GM18498 (cell line): ENCODE data around the gene TBC1D22A.

Experiments
- ATAC-seq: cut with Tn5 transposase; IDR thresholded peaks from one replicate; pipeline ENCODE4 v1.9.1; 2021; ENCODE audit warnings: mild to moderate bottlenecking, moderate library complexity; ENCODE audit not compliant: unreplicated experiment

The TBC1D22A gene

DNA sequence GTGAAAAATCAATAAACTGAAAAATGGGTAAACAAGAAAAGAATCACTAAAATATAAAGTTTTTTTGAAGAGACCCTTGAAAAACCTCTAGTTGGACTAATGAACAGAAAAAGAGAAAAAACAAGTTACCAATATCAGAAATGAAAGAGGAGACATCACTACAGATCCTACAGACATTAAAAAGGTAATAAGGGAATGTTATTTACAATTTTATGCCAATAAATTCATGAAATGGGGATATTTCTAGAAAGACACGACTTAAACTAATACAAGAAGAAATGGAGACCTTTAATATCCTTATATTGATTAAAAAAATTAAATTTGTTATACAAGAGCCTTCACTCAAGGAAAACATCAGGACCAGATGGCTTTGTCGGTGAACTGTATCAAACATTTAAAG lies 109.4 kb downstream of the TBC1D22A start:
- no peak for ATAC-seq

DNA sequence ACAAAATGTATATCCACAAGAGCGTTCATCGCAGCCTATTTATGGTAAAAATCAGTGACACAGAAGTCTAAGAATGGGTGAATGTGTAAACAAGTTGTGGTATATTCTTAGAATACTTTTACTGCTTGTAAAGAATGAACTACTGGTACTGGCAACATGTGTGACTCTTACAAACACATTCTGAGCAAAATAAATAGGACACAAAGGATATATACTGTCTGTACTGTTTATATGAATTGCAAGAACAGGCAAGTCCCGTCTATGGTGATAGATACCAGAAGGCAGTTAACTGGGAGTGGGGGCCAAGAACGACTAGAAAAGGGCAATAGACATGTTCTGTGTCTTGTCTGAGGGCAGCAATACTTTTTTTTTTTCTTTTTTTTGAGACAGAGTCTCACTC lies 112.6 kb downstream of the TBC1D22A start:
- ATAC-seq = no peak

DNA sequence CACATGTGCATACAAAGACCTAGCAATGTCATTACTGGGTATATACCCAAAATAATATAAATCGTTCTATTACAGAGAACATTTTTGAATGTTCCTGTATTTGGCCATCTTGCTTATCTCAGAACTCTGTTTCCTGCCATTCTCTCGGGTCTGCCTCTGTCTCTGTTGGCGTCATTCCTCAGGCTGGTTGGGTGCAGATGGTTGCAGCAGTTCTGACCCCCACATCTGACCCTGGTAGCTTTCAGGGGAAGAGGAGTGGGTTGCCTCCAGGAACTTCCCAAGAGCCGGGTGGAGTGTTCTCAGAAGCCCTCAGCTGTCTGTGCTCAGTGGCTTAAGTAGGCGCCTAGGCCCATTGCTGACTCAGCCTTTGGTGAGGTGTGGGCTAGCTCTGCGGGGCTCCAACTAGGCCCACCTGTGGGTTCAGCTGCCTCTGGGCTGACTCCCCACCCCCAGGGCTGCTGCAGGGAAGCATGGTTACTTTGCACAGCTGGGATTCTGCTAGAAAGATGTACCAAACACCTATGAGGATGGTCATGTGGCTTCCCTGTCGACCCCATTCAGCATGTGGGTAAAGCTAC lies 114.0 kb downstream of the TBC1D22A start:
- no peak for ATAC-seq

DNA sequence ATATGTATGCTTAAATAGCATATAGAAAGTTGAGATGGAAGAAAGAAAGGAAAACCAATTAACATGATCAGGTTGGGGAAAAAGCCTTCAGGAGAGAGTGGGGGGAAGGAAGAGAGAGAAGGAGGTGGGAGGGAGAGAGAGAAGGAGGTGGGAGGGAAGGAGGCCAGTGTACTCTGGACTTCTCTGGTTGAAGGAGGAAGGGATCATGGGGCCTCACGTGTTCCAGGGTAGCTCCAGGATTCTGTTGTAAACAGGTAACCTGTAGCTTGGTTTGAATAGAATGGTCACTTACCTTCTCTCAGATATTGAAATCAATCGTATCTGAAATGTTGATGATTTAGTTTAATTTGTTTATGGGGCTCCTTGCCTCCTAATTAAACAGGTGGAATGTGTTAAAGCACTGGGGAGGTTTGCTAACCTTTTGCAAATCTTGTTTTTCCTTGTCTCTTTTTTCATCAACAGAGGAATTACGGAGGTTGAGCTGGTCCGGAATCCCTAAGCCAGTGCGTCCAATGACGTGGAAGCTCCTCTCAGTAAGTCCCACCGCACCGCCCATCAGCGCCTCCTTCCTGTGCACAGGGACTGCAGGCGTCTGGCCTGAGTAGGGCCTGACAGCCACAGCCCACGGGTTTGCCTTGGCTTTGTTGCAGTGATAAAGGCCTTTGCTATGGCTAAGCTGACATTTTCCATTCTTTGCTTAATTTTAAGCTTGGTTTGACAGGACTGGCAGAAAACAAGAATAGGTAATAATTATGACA lies 115.9 kb downstream of the TBC1D22A start:
- no peak for ATAC-seq

DNA sequence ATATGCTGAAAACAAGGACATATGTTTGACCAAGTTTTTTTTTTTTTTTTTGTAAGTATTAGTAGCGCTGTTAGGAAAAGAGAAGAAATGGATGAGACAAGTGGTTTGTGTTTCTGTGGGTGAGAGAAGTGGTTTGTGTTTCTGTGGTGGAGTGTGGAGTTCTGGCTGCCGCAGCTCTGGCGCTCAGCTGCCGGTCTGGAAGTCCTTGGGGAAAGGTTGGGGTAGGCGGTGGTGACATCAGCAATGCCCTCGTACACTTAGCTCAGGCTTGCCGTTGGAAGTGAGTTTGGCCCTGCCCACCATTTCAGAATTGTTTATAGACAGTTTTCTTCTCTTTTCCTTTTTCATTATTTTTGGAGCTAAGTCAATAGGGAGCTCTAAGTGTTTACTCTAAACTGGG lies 116.6 kb downstream of the TBC1D22A start:
- no peak for ATAC-seq

DNA sequence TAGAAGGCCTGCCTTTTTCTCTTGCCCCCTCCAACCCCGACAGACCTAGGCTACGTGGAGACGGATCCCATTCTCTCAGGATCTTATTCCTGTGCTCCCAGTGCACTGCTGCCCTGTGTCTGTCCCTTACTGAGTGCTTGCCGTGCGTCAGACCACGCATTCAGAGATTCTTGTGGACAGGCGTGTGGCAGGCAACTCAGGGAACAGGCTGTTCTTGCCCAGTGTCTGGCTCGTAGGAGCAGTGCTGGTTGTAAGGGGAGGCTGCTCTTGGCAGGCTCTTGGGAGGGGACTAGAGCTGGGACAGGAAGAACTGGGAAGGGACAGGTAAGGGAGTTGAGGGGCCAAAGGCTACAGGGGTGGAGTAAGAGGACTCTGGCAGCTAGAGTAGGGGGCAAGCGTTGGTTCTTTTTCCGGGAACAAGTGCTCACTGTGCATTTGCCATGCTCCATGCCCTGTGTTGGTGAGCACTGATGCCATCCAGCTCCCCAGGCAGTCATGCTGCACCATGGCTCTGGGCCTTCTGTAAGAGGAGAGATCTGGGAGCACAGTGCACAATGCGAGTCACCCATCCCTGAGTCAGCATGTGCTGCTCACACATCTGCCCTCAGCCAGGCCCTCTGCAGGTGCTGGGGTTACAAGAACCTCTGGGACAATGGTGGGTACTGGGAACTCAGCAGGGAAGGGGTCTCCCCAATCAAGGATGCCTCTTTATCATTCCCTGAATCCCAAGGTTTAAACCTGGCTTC lies 119.1 kb downstream of the TBC1D22A start:
- ATAC-seq = no peak

DNA sequence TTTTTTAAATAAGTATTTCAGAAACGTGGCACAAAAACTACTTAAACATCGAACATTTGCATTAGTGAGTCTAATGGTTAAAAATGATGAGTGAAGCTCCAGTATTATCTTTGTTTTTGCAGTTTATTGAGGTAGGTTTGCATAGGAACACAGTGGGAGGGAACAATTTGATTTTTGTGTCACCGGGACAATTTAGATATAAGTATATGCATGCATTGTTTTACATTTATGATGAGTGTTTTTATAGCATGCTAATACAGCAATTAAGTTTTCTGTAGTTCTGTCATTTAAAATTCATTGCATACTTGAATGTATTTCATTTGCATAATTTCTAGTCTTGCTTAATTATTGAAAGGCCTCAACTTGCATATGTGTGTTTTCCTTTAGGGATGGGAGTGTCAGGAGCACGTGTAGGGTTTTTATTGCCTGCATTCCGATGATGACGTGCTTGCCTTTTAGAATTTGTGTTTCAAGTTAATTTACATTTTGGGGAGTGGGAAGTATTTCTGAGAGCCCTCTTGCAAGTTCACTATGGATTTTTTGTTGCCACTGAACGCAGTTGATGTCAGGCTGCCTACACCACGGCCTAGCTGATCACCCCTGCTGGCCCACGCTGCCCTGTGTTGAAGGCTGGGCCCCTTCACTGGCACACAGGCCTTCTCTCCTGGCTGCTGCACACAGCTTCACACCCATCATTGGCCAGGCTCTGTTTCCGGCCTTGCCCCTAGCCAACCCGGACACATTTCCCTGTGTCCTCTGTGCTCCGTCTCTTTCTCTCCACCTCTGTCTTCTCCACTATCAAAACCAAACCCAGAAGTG lies 120.9 kb downstream of the TBC1D22A start:
- no peak for ATAC-seq

DNA sequence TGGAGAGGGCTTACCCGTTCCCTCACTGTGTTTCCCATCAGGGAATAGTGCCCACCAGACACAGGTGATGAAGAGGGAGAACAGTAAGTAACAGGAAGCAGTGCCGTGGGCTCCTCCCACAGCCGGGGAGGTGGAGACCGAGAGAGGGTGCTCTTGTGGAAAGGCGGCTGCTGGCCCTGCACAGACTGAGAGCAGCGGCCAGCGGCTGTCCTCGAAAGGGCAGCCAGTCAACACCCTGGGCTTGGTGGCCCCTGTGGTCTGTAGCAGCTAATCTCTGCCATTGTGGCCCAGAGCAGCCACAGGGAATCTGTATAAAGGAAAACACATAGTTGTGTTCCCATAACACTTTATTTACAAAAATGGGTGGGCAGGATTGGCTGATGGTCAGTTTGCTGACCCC lies 121.9 kb downstream of the TBC1D22A start:
- no peak for ATAC-seq

DNA sequence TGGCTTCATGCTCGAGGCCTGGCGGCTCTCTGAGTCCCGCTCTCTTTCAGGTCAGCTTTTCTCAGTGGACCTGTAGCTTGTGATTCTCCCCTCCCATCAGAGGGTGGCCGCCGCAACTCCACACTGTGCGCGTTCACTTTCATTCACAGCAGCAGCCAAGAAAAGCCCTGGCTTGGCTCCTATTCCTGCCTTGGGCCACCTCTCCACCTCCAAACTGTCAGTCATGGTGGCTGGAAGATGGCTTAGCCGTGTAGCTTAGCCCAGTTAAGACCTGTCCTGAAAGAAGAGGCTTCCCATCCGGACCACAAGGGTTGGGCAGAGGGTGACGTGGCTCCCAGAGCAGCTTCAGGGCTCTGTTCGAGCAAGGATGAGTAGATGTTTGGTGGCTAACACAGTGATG lies 125.5 kb downstream of the TBC1D22A start:
- ATAC-seq = no peak

DNA sequence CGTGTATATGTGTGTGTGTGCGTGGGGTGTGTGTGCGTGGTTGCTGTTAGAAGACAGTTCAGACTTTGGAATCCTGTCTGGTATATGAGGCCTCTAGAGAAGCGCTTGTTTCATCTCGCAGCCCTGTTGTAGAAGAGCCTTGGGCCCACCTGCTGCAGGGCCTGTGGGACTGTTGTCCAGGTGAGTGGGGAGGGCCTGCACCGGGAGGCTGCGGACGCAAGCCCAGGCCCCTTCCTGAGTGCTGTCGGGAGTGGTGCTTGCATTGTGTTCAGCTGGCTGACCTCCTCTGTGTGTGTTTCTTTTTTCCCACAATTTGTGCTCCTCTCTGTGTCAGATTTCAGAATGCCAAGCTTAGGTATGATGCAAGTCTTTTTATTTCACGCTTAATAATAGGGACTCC lies 128.4 kb downstream of the TBC1D22A start:
- ATAC-seq = no peak

DNA sequence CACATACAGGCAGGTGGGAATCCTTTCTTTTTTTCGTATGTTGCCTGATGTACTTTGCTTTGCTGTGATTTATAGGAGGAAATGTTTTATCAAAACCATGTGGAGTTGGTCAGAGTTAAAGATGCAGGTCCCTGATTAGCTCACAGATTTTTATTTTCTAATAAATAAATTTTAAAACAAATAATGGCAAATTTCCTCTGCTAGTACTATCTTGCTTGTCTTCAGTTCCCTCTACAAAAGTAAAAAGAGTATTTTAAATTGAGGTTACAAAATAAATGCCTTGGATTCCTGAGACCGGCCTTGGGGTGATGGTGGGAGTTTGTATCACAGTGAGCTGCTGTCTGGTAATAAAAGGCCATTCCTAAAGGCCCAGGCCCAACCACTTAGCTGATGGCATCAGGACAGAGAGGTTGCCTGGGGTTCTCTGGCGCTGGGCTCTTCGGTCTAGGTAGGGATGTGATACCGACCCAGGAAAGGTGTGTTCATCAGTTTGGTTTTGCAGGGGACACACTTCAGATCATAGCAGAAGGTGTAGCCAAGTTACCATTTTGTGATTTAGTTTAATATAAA lies 129.0 kb downstream of the TBC1D22A start:
- no peak for ATAC-seq

DNA sequence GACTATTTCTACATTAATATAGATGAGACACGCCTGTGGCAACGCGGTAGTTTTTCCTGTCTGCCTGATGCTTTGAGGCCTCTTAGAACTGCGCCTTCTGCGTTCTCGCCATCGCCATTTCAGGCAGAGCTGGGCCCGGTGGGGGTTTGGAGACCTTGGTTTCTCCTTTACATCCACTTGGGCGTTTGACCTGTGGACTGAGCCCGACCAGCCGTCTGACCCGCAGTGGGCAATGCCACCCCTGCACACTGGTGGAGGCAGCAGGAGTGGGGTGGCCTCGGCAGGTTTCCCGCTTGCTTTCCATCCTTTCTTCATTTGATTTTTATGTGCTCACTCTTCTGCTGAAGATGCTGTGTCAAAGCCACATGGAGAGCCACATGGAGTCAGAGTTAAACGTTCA lies 130.4 kb downstream of the TBC1D22A start:
- ATAC-seq = no peak

DNA sequence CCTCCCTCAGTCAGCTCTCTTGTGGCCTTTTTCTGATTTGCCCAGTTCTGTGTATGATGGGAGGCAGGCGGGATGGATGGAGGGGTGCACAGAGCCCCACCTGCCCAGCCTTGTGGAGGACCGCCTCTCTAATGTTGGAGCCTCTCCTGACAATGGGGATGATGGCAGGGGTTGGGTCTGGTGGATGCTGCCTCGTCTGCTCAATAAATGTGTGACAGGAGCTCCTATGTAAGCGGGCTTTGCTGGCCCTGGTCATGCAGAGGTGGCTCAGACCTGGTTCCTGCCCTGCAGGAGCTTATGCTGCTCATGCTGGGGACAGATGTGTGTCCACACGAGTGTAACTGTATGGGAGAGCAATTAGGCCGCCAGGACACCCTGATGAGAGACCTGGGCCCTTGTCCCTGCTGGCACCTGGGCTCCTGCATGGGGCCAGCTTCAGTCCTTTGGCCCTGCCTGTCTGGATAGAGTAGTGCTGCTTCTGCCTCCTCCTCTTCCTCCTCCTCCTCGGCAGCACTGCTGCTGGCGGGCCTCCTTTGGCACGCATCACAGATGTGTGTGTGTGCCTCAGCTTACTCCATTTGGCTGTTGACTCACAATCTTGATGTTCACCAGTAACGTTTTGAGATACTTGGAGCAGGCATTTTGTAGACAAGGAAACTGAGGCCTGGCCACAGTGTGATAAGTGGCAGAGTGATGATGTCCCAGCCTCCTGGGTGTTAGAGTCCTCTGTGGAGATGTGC lies 131.0 kb downstream of the TBC1D22A start:
- no peak for ATAC-seq

DNA sequence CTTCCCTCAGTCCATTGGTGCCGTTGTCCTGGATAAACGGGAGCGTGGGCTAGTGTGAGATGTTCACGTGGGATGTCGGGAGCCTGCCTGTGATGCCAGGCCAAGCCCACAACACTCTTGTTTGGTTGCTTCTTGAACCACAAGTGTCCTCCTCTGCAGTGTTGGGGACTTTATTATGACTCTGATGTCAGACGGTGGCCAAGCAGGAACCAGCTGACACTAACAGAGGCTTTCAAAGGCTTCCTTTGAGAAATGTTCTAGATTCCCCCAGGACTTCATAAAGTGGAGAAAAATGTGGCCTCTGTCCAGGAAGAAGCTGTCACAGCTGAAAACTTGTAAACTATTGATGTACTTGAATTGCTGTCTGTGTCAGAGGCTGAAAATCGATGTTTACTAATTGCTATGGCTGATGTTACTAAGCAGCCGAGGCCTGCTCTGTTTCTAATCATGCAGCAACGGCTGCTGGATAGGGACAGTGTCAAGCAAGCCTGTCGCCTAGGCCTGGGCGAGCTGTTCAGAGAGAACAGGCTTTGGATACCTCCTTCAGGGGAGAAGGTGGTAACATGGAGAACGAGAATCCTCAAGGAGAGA lies 131.7 kb downstream of the TBC1D22A start:
- ATAC-seq = no peak

DNA sequence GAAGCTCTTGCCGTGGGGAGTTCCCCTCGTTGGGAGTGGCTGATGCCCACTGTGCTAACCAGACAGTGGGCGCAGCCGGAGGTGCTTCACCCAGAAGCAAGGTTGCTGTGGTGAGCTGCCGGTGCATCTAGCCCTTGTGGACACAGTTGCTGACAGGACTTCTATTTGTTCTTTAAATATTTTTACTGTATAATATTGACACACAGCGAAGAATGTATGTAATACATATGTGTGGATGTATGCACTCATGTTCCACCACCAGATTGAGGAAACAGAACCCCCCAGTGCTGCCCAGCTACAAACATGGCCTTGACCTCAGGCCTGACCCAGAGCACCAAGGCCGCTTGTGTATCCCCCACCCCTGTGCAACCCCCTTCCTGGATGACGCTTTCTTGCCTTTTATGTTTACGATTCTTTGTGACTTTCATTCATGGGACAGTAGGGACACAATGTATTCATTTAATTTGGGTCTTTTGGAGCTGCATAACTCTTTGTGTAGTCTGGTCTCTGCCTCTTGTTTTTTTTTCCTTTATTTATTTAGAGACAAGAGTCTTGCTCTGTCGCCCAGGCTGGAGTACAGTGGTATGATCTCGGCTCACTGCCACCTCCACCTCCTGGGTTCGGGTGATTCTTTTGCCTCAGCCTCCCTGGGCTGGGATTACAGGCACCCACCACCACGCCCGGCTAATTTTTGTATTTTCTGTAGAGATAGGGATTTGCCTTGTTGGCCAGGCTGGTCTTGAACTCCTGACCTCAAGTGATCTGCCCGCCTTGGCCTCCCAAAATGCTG lies 132.6 kb downstream of the TBC1D22A start:
- ATAC-seq = no peak

DNA sequence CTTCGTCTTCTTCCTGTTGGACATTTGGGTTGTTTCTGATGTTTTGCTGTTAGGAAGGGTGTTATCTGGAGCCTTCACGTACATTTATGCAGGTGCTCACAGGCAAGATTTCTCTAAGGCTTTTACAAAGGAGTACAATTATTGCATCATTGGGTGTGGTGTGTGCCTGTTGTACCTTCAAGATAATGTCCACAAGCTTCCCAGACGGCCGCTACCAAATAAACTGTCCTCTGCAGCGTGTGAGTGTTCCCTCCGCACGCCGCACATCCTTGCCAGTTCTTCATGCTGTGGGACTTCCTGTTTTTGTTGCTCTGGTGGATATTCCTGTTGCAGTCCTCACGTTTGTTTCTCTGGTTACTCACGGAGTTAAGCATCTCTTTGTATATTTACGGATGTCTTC lies 133.3 kb downstream of the TBC1D22A start:
- ATAC-seq = no peak

DNA sequence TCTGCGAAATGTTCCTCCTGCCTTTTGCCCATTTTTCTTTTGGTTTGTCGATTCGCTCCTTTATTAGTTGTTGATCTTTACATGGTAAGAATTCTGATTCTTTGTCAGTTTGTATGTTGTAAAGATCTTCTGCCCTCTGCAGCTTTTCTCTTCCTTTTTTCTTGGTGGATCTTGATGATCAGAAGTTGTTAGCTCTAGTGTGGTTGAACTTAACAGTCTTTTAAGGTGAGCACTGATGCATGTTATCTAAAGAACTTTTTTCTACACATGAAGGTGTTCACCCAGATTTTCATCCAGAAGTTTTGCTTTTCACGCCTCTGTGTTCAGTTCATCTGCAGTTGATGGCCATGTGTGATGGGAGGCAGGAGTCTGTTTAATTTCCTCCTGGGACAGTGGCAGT lies 133.7 kb downstream of the TBC1D22A start:
- ATAC-seq = no peak

DNA sequence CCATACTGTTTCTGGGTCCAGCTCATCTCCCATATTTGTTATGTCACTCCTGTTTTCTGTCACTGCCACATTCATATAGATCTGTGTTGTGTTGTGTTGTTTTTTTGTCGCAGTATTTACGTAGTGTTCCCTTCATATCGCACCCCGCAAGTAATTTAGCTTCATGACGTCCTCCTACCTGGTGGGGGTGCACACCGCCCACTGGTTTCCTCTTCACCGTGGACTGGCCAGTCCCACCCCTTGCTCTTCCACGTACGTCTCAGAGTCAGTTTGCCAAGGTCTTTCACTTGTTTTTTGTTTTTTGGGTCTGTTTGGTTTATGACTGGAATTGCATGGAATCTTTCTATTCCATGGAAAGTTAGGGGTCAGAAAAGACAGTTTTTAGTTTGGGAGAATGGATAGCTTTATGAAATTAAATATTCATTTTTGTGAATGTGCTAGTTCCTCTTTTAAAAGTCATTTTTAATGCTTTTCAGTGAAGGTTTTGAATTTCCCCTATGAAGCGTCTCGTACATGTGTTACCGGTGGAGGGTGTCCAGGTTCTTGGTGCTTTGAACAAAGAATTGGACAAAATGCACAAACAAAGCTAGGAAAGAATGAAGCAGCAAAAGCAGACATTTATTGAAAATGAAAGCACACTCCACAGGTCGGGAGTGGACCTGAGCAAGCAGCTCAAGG lies 134.3 kb downstream of the TBC1D22A start:
- no peak for ATAC-seq

DNA sequence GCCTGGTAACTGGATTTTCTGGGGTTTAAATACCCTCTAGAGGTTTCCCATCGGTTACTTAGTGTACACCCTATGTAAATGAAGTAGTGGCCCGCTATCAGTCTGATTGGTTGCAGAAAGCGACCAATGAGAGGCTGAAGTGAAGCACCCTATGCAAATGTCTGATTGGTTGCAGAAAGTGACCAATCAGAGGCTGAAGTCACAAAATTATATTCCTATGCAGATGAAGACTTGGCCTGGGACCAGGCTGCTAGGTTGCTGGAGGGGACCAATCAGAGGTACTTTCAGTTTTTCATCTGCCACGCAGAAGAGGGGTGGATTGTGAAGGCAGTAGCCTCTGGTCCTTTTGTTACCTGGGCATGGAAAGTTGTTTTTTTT lies 134.8 kb downstream of the TBC1D22A start:
- ATAC-seq = no peak
